ENCODE data around the gene SLC22A31.

Gene SLC22A31

DNA sequence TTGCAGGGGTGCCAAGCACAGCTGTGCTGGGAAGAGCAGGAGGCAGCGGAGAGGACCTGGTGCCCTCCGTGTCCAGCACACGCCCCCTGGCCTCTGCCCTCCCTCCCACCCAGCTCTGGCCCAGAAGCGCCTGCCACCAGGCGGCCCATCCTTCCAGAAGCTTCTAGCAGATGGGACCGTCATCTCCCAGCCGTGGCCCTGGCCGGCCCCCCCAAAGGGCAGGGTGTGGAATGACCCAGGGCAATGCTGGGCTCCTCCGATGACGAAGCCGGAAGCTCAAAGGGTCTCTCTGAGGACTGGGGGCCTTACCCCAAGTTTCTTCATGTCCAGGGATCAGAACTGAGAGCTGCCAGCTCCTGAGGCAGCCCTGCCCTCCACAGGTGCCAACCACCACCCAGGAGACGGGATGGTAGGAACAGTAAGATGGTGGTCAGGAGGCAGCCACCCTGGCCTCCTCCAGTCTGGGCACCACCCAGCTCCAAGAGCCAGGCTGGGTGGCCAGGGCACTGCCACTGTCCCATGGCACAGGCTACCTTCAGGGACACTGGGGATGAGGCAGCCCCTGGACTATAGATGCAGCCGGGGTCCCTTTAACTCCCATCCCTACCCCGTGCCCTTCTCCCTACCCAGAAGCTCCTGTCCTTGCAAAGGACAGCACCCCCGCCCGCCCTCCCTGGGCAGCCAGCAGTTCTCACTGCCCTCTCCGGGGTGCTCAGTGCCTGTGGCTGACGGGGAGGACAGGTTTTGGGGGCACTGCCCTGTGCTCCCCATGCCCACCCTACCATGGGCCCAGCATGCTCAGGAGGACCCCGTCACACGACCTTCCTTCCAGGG lies 35.3 kb downstream of the SLC22A31 start:
- DNase-seq, result no peak

DNA sequence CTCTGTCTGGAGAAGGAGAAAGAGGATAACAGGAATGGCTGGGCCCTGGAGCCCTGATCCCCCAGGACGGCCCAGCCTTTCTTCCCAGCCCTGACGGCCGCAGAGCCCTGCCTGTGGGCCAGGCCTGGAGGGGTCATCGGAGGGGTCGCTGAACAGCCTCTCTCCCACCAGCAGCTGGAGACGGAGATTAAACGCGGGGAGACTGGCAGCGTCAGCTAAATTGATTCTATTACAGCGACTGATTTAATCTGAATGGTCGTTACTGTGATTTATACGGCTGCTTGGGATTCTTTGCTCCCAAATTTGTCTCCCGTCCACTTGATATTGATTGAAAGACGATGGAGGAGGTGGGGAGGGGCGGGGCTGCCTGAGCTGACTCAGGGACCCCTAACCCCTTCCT lies 35.9 kb downstream of the SLC22A31 start:
- DNase-seq, result no peak

DNA sequence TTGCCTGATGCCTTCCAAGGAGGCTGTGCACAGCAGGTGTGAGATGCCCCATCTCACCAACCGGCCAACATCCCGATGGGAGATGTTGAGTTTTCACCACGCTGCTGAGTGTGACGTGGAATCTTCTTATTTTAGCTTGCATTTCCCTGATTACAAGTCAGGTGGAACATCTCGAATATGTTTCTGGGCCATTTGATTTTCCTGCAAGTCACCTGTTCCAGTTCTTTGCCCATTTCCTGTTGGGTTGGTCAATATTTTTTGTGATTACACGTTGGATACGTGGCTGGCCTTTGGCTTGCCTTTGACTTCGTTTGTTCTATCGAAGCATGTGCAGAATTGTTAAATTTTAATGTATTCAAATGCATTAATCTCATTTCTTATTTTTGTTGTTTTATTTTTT lies 37.0 kb downstream of the SLC22A31 start:
- no peak for DNase-seq

DNA sequence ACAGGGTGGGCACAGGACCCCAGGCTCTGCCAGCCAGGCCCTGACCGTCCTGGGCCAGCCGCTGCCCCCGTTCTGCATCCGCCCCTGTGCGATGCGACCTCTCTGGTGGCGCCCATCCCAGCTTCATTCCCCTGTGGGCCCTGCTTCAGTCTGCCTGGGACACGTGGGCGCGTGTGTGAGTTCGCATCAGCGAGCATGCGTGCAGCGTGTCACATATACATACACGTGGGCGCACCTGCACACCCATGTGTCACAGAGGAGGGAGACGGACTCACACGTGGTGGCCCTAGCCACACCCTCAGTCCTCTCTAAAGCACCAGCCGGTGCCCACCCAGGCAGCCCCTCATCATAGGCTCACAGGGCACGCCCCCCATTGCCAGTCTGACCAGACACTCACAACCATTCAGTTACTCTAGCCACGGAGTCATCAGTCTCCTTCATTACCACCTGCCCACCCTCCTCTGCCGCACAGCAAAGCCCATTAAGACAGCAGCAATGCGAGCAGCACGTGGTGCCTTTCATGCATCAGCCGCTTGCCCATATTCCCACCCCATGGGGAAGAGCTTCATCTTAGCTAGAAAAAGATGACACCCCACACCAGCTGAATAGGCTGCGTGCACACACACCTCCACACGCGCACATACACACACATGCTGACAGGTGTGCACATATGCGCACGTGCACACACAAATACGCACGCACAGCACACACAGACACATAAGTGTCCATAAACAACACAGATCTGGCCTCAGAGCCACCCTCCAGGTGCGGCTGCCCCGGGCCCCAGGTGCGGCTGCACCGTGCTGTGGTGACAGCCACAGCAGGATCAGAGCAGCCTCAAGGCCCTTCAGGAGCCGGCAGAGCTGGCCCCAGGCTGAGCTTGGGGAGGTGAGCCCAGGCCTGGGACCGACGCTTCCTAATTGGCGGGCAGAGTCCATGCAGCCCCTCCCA lies 38.3 kb downstream of the SLC22A31 start:
- DNase-seq, result no peak

DNA sequence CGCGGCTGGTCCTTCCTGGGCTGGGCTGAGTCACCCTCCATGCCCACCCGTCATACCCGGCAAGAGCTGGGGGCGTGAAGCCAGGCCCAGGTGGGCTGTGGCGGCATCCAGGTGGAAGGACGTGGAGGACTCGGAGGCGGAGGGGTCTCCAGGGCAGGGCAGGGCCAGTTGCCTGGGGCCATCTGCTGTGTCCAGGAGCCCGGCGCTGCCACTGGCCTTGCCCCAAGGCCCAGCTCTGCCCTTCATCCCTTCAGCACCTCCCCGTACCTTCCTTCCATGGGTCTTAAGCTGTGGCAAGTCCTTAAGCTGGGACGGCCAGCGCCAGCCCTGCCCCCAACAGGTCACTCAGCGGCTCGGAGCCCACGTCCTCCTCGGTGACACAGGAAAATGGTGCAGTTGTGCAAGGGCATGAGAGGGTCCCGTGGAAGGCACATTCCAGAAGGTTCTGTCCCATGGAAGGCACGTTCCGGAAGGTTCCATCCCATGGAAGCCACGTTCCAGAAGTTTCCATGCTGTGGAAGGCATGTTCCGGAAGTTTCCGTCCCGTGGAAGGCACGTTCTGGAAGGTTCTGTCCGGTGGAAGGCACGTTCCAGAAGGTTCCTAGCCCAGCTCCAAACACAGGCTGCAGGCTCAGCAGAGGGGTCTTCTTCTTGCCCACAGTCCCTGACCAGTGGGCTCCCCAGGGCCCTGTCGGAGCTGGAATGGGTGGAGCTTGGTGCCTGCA lies 39.2 kb downstream of the SLC22A31 start:
- DNase-seq, result no peak

DNA sequence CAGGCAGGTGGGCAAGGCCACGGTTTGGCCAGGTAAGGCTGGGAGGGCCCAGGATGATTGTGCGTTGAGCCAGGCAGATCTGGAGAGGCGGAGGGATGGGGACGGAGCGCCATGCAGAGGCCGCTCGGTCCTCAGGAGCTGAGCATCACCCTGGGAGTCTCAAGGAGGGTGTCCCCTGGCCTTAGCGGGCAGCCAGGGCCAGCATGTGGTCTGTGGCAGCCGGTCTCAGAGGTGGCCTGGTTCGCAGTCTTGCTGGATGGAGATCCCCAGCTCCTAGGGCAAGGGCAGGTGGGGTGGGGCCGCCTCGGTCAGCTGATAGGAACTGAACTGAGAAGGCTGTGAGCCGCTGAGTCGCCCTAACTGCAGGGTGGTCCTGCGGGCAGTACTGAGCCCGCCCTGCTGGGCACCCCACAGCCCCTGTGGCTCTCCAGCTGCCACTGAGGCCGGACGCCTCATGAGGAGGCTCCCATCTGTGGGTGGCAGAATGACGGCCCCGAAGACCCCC lies 40.4 kb downstream of the SLC22A31 start:
- DNase-seq, result no peak

DNA sequence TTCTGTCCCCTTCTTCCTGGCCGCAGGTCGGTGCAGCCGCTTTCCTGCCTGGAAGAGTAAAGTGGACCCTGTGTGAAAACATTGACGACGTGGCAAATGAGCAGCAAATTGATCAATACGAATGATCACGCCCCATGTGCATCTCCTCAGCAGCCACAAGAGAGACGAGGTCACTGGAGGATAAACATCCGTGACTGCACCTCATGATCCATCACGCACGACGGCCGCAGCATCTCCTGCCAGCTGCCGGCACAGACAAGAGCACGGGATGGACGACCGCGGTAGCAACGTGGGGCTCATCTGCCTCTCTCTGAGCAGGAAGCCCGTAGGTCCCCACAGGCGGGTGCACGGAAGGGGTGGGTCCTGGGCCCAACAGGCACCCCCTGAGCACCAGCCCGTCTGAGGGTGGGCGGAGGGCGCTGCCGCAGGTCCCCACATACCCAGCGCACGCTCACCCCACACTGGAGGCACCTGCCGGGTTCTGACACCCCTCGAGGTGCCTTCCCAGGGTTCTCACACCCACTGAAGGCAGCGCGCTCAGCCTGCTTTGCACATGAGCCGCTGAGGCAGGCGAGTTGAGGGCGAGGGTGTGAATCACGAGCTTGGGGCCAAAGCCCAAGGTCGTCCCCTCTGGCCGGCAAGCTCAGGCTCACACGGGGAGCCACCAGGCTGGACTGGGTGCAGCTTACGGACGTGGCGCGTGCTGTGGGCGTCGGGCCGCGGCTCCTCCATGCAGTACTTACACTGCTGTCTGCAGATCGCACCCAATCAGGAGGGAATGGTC lies 41.1 kb downstream of the SLC22A31 start:
- no peak for DNase-seq

DNA sequence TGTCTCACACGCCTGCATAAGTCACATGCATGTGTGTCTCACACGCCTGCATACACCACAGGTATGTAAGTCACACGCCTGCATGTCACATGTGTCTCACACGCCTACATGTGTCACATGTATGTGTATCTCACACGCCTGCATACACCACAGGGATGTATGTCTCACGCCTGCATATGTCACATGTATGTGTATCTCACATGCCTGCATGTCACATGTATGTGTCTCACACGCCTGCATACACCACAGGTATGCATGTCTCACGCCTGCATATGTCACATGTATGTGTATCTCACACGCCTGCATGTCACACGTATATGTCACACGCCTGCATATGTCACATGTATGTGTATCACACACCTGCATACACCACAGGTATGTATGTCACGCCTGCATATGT lies 42.6 kb downstream of the SLC22A31 start:
- no peak for DNase-seq

DNA sequence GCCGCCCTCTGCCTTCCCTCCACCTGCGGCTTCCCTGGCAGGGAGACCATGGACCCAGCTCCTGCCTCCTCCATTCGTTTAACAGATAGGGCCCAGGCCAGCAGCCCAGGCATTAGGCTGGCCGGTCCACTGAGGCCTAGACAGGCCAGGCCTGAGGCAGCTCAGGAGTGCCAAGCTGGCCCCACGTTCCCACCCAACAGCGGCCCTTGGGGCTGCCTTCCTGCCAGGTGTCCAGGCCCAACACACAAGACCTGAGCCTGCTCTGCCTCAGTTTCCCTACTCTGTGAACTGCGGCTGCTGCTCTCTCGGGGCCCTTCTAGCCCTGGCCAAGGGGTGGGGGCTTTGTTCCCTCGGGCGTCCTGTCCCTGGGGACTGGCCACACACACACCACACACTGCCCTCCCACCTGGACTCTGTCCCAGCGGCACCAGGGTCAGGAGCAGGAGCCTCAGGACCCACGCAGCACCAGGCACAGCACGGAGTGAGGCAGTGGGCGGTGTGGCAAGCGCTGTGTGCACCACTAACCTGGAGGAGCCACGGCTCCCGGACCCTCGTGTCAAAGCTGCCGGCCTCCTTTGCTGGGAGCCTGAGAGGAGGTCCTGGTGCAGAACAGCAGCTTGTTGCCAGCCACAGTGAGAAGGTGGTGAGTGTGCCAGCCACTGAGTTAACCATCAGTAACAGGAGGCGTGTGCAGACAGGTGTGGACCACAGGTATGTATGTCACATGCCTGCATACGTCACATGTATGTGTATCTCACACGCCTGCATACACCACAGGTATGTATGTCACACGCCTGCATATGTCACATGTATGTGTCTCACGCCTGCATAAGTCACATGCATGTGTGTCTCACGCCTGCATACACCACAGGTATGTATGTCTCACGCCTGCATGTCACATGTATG lies 43.3 kb downstream of the SLC22A31 start:
- DNase-seq, result no peak

DNA sequence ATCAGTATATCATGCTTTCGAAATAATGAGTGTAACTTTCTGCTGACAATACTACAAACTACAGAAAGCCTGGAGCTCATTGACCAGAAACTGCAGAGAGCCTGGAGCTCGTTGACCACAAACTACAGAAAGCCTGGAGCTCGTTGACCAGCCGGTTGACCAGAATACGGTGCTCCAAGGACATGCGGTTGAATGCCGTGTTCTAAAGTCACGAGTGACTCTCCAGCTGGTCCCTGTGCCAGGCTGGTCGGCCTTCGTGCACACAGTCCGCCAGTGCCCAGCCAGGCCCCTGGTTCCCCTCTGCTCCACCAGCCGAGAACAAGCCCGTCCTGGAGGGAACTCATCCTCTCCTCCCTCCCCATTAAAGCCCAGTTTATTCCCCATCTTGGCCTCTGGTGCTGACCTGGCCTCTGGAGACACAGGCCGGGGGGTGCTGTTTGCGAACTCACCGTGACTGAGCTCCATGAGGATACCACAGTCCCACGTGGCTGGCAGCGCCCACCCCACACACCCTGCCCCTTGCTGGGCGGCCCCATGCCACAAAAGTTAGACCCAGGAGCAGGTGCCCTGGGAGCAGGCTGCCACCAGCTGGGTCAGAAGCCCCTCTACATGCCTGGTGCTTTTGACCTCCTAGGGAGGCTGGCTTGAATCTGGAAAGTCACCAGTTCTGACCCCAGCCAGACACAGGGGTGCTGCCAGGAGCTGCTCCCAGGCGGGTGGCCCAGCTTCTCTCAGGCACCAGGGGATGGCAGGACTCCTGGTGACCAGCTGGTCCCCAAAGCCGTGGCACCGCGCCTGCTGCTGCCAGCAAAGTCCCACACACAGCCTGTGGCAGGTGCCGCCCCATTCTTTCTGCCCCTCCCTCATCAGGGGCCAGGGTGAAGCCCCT lies 44.2 kb downstream of the SLC22A31 start:
- no peak for DNase-seq

DNA sequence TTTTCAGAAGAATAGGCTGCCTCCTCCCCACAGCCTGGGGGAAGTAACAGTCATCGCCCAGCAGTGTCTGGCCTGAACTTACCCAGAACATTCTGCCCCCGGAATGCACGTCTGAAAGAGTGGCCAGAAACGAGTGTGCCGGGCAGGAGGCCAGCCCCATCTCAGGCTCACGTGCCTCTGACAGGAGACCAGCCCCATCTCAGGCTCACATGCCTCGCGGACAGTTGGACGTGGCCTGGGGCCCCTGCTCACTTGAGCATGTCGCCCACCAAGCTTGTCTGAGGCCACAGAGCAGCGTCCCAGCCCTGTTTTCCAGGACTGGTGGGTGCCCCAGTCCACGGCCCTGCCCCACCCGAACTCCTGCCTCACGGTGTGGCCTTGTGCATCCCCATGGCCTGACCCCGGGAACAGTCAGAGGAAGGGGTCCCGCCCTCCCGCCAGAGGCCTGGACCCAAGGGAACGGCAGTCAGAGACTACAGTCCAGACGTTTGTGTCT lies 45.1 kb downstream of the SLC22A31 start:
- no peak for DNase-seq

DNA sequence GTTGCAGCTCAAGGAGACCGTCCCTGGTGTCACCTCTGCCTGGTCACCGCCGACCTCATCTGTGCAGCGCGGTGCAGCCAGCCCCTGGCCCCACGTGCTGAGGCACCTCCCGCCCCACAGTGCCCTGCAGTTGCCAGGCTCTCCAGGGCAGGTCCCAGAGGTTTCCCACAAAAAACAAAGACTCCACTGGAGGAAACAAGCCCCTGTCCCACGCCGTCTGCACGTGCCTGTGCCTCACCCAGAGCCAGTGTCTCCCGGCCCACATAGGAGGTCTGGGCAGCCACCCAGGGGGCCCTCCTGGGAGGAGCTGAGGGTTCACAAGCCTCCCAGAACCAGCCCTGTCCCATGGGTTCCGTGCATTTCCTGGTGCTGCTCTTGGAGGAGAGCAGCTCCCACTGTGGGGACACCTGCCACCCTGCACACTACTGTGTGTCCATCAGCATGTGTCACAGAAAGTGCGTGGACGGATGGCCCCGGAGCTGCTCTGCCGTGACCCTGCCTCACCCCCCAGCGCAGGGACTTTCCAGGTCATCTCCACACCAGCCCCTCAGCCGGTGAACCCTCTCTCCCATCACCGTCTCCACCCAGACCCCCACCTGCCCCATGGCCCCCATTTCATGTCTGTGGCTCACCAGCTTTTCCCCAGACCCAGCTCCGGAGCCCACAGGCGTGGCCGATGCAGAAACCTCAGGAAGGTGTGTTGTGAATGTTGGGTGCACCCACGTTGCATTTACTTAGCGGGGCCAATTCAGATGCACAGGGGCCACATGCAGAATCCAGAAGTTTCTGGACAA lies 45.8 kb downstream of the SLC22A31 start:
- no peak for DNase-seq

DNA sequence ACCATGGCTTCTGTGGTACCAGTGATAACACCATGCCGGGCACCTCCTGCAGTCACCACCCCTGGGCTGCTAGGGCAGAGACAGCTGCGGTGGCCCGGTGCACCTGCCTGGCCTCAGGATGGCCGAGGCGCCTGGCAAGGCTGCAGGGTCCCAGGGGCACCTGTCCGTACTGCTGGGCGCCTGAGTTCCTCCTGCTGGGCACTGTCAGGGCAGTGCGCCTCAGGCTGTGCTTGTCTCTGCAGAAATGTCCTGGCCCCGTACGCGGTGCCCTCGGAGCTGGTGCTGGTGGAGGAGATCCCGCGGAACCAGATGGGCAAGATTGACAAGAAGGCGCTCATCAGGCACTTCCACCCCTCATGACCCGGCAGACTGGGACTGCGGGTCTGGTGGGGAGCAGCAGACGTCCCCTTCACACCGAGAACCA lies 46.5 kb downstream of the SLC22A31 start:
- no peak for DNase-seq

DNA sequence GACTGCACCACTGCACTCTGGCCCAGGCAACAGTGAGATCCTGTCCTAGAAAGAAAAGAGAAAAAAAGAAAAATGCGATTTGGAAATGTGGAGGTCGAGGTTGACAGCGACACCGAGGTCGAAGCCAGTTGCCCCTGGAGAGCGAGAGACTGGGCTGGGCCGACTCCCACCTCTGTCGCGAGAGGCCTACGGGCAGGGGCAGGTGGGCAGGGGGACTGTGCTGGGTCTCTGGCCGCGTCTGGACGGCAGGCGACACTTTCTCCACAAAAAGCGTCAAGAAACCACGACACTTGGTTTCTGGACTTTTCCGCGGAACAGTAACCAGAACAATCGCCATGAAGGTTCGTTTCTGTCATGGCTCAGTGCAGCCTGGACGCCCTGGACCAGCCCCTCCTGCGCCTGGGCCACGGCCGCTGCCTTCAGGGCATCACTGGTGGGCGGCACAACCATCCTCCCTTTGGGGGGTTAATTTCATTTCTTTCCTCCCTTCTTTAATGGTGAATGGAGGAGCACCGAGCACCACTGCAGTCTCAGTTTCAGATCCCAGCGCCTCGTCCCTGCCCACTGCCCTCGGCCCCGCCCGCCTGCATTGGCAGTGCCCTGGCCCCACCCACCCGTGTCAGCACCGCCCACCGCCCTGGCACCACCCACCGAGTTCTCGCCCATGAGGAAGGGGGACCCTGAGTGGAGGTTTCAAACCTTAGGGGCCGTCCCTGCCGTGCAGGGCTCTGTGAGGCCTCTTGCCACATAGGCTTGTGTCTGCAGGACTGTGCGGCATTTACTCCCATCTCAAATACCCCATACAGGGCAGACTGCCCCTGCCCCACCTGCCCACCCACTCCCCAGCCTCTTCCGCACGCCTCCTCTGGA lies 47.3 kb downstream of the SLC22A31 start:
- no peak for DNase-seq

DNA sequence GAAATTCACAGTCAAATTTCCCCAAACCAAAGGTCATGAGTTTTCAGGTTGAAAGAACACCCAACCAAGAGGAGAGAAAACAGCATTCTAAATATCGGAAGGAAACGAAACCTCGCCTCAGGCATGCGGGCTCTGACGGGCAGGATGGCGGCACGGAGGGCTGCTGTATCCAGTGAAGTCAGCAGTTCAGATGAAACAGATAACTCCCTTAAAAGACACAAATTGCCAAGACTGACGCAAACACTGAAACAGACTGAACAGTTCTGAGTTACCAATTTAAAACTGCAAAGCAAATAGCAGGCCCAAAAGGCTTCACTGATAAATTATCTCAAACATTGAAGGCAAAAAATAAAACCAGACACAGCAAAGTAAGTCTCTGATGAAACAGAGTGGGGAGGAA lies 49.4 kb downstream of the SLC22A31 start:
- no peak for DNase-seq

DNA sequence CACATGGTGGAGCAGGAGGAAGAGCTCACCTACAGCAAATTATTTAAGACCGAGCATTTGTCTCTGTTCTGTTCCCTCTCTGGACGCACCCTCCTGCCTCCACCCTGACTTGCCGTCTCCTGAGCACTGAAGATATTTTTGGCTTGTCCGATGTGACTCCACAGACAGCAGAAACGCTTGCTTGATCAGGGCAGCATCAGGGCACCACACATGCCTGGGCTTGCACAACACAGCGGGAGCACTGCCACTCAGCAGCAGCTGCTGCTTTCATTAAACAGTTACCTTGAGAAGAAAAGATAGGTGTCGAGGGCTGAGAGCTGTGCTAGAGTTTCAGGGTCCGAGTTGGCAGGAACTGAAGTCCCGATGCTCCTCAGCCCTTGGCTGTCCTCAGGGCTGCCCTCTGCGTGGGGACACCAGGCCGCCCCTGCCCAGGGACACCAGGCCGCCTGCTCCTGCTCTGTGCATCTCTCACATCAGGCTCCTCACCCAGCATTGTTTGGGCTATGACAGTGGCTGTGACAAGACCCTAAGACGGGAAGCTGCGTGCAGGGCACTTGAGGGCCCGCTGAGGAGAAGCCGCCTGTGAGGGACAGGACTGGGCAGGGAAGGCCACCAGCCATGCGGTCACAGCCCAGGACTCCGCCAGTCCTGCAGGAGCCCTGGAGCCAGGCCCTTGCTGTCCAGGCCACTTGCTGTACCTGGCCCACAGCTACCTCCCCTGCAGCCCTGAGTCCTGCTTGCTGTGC lies 50.1 kb downstream of the SLC22A31 start:
- DNase-seq, result no peak

DNA sequence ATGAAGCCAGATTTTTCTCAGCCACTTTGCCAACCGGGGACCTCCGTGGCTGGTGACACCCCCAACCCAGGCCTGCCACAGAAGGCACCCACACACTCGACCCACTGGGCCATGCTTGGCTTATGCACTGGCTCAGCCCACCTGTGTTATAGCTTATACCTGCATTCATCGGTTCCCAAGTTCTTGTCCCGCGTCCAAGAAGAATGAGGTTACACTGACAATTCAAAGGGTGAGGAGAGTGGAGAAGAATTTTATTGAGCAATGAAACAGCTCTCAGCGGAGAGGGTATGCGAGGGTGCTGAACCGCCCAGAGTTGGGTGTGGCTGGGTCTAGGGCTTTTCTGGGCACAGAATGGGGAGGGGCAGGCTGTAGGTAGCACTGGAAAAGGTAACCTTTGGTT lies 51.0 kb downstream of the SLC22A31 start:
- DNase-seq, result no peak
